GM08714 (cell line): ENCODE measurements around the gene ZBTB8OS.
"Not testable (repeated sequence)": the region's sequence is repeated elsewhere in the genome, so short reads cannot be mapped to it uniquely, and the experiment has no call there.

Source experiments
- H3K4me3 ChIP-seq: fragments of 200-500 bp; sonication (Bioruptor generic); 2 replicates; pipeline ENCODE4 v1.5.1; 2014; ENCODE audit warnings: mild to moderate bottlenecking, low read length, inconsistent platforms
- ZNF274 ChIP-seq: IDR thresholded peaks from 2 replicates; pipeline ENCODE4 v1.6.1; 2012; ENCODE audit warnings: mild to moderate bottlenecking, low read depth, low read length

Gene ZBTB8OS

GRCh38 chr1:32650248-32650751 lies at the start of gene ZBTB8OS:
Gene ZBTB8OS (minus strand): TSS chr1:32650550. CDS start chr1:32650529, 21 bp downstream.
- no peak for TF ChIP-seq ZNF274
- peak within 1 kb of the TSS; percentile 86 for H3K4me3 ChIP-seq

DNA sequence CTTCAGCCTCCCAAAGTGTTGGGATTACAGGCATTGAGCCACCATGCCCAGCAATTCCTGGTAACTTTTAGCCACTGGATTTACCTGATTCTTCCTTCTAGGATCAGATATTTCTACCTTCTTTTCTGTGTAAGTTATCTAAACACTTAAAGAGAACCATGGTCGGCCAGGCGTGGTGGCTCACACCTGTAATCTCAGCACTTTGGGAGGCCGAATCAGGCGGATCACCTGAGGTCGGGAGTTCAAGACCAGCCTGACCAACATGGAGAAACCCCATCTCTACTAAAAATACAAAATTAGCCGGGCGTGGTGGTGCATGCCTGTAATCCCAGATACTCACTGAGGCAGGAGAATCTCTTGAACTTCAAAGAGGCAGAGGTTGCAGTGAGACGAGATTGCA lies 46.6 kb upstream of the ZBTB8OS start:
- not testable (repeated sequence) for H3K4me3 ChIP-seq

DNA sequence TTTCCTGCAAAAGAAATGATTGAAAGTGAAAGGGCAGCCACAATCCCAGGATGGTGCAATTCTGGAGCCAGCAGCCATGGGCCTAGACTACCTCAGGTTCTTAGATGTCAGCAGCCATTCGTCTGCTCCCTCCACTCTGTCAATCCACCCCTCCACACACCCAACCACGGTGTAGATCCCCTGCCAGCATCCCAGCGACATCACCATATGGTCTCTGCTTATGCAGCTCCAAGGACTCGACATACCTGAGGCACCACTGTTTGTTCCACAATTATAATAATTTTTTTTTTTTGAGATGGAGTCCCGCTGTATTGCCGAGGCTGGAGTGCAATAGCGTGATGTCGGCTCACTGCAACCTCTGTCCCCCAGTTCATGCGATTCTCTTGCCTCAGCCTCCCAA lies 45.7 kb upstream of the ZBTB8OS start:
- TF ChIP-seq ZNF274, result no peak
- H3K4me3 ChIP-seq, result no peak overlapping the region

- no peak for TF ChIP-seq ZNF274
- H3K4me3 ChIP-seq, result no peak overlapping the region
Observed at GRCh38 chr1:32695098-32695904, 45.0 kb upstream of the ZBTB8OS start.

DNA sequence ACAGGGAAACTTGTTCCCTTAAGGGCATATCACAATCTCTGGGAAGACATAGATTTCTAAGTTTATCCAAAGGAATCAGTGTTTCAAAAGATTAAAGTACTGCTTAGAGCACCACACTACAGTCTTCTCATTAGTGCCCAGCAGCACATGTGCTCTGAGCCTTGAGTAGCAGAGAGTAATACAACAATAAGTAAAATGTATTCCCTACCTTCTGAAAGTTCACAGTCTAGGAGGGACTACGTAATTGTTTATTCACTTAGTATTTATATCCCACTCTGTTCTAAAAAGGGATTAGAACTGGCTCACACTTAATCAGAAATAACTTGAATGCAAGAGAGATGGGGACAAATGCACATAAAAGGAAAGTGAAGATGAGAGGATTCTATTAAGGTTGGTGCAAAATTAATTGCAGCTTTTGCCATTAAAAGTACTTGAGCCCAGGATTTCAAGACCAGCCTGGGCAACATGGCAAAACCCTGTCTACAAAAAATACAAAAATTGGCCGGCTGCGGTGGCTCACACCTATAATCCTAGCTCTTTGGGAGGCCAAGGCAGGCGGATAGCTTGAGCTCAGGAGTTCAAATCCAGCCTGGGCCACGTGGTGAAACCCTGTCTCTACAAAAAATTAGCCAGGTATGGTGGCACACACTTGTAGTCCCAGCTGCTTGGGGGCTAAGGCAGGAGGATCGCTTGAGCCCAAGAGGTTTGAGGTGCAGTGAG lies 43.3 kb upstream of the ZBTB8OS start:
- TF ChIP-seq ZNF274, result no peak
- no peak overlapping the region for H3K4me3 ChIP-seq

DNA sequence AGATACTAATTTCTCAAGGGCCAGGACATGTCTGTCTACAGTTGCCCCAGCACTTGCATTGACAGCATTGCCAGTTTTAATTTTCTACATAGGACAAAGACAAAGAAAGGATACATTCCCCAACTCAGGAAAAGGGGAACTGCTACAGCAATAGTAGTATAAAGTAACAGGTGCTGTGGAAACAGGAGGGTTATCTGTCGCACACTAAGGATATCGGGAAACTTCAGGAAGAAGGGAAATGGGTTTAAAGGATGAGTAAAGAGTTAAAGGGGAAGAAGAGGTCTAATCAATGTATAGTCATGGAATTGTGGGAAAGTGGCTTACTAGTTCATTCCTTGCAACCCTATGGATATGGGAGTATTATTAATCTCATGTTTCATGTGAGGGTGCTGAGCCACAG lies 36.0 kb upstream of the ZBTB8OS start:
- H3K4me3 ChIP-seq, result no peak overlapping the region
- no peak for TF ChIP-seq ZNF274

- no peak for TF ChIP-seq ZNF274
- no peak overlapping the region for H3K4me3 ChIP-seq
Observed at GRCh38 chr1:32685498-32685897, 35.1 kb upstream of the ZBTB8OS start.

GRCh38 chr1:32684167-32684811 lies 33.9 kb upstream of the ZBTB8OS start:
- TF ChIP-seq ZNF274, result no peak
- no peak overlapping the region for H3K4me3 ChIP-seq

DNA sequence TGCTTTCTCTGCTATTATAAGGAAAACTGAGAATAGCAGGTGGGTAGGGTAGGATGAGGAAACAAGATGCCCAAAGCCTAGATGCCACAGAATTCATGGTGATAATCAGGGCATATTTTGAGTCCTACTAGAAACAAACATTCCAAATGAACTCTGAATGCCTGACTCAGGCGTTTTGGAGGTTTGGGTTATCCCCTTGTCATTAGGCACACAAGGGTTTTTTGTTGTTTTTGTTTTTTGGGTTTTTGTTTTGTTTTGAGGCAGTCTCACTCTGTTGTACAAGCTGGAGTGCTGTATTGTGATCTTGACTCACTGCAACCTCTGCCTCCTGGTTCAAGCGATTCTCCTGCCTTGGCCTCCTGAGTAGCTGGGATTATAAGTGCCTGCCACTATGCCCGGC lies 33.0 kb upstream of the ZBTB8OS start:
- H3K4me3 ChIP-seq, result no peak overlapping the region
- TF ChIP-seq ZNF274, result no peak

DNA sequence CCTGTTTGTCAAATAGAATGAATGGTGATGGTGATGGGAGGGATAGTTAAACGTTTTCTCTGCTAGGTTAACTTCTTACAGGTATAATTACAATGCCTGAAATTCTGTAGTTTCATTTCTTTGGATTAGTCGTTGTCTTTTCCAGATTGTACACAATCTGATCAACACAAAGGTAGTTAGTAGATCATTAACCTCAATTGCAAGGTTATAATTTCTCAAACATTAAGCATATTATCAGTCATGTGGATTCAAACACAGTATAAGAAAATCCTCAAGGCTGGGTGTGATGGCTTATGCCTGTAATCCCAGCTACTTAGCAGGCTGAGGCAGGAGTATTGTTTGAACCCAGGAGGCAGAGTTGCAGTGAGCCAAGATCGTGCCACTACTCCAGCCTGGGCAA lies 31.6 kb upstream of the ZBTB8OS start:
- TF ChIP-seq ZNF274, result no peak
- H3K4me3 ChIP-seq, result no peak overlapping the region

DNA sequence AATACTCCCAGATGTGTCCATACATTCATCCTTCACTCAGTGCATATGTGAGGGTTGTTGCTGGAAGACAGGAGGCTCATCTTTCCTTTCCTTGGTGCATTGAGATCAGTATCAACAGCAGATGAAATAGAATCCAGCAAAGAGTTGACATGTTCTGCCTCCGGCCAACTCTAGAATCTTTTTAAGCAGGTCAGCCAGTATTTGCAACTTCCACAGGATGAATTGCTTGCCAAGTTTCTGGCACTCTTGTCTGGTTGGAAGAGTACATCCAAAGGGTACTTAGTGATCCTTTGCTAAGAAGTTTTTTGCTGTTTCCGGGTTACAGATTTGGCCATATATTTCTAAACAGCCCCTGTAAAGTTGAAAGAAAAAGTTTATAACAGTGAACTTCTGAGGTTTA lies 31.2 kb upstream of the ZBTB8OS start:
- no peak overlapping the region for H3K4me3 ChIP-seq
- no peak for TF ChIP-seq ZNF274

GRCh38 chr1:32680642-32681041 lies 30.3 kb upstream of the ZBTB8OS start:
- no peak overlapping the region for H3K4me3 ChIP-seq
- no peak for TF ChIP-seq ZNF274

DNA sequence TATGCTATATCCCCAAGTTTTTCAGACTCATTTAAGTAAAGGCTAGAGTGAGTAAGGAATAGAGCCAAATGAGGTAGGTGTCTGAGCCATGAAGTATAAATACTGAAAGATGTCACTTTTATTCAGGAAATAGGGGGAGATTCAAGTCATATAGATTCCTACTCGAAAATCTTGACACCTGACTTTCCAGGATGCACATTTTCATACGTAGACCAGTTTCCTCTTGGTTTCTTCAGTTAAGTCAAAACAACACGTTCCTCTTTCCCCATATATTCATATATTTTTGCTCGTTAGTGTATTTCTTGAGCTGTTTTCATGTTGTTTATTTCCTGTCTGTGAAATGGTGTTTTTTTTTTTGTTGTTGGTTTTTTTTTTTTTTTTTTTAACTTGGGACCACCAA lies 29.6 kb upstream of the ZBTB8OS start:
- H3K4me3 ChIP-seq, result not testable (repeated sequence)

DNA sequence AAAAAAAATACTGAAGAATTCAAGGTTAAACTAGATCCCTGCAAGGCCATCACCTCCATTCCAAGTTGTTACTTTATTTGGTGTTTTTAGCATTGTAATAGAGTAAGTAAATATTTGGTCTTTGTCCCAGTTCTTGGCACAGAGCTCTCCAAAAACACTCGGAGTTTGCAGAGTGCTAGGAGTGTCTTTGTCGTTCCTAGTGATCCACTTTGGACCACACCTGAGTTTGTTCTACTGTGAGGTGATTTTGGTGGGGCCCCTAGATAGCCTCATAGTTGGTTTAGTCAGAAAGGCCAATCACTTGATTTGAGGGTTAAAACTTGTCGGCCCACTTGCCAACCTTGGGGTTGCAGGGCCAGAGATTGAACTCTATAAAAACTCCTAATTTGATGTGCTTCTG lies 26.6 kb upstream of the ZBTB8OS start:
- no peak overlapping the region for H3K4me3 ChIP-seq
- no peak for TF ChIP-seq ZNF274

DNA sequence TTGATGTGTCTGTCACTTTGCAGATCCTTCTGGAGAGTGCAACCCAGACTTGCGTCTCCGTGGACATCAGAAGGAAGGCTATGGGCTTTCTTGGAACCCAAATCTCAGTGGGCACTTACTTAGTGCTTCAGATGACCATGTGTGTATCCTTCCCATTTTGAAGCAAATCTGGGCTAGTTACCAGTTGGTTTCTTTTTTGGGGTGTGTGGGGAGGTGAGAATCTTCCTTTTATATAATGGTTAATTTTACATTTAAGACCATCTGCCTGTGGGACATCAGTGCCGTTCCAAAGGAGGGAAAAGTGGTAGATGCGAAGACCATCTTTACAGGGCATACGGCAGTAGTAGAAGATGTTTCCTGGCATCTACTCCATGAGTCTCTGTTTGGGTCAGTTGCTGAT lies 18.4 kb upstream of the ZBTB8OS start:
- not testable (repeated sequence) for H3K4me3 ChIP-seq
